Stimulated activated CD4-positive, alpha-beta T cell treated with anti-CD3 and anti-CD28 coated beads, Interleukin-12 subunit alpha, Interleukin-12 subunit beta, amount 100 ng/mL, for 24 hours (primary cell): Measurements from ENCODE around the gene MUC12.
"Not testable (repeated sequence)": the region's sequence is repeated elsewhere in the genome, so short reads cannot be mapped to it uniquely, and the experiment has no call there.

Source experiments
- DNase-seq, 2 experiments: peaks; one replicate each; pipeline ENCODE4 v3.0.0-alpha.2; 2020; ENCODE audit warnings: low read depth in 2 of 2

The MUC12 gene, protein sequence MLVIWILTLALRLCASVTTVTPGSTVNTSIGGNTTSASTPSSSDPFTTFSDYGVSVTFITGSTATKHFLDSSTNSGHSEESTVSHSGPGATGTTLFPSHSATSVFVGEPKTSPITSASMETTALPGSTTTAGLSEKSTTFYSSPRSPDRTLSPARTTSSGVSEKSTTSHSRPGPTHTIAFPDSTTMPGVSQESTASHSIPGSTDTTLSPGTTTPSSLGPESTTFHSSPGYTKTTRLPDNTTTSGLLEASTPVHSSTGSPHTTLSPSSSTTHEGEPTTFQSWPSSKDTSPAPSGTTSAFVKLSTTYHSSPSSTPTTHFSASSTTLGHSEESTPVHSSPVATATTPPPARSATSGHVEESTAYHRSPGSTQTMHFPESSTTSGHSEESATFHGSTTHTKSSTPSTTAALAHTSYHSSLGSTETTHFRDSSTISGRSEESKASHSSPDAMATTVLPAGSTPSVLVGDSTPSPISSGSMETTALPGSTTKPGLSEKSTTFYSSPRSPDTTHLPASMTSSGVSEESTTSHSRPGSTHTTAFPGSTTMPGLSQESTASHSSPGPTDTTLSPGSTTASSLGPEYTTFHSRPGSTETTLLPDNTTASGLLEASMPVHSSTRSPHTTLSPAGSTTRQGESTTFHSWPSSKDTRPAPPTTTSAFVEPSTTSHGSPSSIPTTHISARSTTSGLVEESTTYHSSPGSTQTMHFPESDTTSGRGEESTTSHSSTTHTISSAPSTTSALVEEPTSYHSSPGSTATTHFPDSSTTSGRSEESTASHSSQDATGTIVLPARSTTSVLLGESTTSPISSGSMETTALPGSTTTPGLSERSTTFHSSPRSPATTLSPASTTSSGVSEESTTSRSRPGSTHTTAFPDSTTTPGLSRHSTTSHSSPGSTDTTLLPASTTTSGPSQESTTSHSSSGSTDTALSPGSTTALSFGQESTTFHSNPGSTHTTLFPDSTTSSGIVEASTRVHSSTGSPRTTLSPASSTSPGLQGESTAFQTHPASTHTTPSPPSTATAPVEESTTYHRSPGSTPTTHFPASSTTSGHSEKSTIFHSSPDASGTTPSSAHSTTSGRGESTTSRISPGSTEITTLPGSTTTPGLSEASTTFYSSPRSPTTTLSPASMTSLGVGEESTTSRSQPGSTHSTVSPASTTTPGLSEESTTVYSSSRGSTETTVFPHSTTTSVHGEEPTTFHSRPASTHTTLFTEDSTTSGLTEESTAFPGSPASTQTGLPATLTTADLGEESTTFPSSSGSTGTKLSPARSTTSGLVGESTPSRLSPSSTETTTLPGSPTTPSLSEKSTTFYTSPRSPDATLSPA (N-terminal part only)

DNA sequence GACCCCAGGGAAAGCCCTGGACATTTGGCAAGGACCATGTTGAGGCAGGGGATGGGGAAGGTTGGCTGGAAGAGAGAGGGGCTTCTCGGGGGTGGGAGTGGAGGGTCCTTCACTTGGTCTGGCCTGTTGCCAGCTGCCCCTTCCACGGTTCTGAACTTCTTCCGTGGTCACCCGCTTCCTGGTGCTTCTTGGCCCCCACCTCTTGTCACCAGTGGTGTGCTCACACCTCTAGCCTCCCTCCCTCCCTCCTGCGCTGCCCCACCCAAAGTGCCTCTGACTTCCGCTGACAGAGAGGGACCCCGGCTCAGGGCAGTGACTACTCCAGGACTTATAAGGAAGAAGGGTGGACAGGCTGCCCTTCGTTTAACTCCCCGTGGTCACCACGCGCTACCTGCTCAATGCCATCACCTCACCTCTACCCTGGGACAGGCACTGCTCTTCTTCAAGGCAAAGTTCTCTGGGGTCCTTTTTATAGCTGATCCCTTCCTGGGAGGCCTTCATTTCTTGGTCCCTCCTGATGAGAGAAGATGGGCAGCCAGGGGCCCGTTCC is at the start of gene MUC12:
MUC12 (plus strand) TSS at position 500 of the 550 bp plus-strand sequence. CDS start 58 bp downstream, outside the sequence.
- no peak for DNase-seq

DNA sequence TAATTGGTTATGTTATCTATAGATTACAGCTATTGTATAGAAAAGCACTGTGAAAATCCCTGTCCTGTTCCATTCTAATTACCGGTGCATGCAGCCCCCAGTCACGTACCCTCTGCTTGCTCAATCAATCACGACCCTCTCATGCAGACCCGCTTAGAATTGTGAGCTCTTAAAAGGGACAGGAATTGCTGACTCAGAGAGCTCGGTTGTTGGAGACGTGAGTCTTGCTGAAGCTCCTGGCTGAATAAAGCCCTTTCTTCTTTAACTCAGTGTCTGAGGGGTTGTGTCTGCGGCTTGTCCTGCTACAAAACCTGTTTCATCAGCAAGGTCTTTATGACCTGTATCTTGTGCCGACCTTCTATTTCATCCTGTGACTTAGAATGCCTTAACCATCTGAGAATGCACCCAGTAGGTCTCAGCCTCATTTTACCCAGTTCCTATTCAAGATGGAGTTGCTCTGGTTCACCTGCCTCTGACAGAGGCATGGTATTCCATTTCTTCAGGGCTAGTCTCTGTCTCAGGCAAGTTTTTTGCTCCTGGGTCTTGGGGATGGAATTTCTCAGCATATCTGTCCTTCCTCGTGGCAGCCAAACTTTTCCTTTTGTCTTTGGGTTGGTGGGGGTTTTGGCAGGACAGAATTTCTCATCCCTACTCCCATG is 49.5 kb upstream of the MUC12 start:
- DNase-seq = not testable (repeated sequence)

DNA sequence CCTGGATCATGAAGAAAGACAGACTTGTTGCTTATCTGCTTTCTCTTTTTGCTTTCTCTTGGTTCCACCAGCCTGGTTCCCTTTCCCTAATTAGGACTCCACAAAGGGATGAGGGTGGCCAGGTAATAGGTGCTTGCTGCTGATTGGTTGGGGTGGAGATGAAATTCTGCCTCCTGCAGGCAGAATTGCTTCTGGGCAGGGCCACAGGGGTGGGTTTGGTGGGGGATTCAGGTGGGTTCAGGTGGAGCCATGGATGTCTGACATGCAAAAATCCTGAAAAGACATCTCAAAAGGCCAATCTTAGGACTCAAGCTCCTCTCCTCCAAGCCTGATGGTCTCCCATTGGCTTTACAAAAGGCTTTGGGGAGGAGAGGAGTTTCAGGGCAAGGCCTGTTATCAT is 48.3 kb upstream of the MUC12 start:
- DNase-seq = no peak

DNA sequence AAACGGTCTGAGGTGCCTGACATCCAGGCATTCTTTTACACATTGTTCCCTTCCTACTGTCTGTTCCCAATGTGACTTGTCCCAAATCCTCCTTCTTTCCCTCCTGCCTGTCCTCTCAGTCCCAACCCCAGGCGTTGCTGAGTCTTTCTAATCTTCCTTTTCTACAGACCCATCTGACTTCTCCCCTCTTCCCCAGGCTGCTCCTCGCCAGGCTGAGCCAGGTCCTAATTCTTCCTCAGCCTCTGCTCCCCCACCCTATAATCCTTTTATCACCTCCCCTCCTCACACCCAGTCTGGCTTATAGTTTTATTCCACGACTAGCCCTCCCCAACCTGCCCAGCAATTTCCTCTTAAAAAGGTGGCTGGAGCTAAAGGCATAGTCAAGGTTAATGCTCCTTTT is 45.7 kb upstream of the MUC12 start:
- not testable (repeated sequence) for DNase-seq

DNA sequence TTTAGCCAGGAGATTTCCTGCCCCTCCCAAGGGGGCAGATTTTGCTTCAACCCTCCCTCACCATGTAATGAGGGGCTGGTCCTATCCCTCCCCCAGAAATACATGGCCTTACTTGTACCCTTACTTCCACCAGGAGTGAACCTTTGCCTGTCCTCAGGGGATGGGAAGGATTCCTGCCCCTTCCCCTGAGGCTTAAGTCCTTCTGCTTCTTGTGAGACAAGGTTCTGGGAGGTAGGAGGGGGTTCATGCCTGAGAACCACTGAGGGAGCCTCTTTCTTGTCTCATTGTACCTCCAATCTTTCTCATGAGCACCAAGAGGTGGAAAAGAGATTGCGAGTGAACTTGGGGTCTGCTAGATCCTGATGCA is 39.6 kb upstream of the MUC12 start:
- no peak for DNase-seq

DNA sequence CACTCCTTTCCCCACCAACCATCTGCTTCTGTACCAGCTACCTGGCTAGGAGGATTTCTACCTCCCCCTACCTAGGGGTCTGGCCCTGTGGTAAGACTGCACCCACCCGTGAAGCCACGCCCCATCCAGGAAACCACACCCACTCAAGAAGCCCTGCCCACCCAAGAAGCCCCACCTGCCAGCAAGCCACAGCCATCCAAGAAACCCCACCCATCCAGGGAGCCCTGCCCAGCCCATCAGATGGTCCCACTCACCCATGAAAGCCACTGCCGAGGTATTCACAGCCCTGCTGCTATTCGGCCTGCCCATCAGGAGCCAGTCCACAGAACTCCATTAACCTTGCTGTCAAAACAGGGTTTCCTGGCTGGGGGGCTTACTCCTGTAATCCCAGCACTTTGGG is 35.6 kb upstream of the MUC12 start:
- DNase-seq = no peak

DNA sequence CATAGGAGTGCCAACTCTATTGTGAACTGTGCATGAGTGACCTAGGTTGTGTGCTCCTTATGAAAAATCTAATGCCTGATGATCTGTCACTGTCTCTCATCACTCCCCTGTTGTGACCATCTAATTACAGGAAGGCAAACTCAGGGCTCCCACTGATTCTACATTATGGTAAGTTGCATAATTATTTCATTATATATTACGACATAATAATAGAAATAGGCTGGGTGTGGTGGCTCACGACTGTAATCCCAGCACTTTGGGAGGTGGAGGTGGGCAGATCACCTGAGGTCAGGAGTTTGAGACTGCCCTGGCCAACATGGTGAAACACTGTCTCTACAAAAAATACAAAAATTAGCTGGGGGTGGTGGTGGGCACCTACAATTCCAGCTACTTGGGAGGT is 34.0 kb upstream of the MUC12 start:
- not testable (repeated sequence) for DNase-seq

DNA sequence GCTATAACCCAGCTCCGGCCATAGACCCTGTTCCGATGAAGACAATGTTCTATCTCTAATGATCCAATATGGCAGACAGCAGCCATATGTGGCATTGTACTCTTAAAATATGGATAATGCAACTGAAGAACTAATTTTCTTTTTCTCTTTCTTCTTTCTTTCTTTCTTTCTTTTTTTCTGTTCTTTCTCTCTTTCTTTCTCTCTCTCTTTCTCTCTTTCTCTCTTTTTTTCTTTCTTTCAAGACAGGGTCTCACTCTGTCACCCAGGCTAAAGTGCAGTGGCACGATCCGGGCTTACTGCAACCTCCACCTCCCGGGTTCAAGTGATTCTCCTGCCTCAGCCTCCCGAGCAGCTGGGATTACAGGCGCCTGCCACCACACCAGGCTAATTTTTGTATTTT is 33.2 kb upstream of the MUC12 start:
- DNase-seq = not testable (repeated sequence)

DNA sequence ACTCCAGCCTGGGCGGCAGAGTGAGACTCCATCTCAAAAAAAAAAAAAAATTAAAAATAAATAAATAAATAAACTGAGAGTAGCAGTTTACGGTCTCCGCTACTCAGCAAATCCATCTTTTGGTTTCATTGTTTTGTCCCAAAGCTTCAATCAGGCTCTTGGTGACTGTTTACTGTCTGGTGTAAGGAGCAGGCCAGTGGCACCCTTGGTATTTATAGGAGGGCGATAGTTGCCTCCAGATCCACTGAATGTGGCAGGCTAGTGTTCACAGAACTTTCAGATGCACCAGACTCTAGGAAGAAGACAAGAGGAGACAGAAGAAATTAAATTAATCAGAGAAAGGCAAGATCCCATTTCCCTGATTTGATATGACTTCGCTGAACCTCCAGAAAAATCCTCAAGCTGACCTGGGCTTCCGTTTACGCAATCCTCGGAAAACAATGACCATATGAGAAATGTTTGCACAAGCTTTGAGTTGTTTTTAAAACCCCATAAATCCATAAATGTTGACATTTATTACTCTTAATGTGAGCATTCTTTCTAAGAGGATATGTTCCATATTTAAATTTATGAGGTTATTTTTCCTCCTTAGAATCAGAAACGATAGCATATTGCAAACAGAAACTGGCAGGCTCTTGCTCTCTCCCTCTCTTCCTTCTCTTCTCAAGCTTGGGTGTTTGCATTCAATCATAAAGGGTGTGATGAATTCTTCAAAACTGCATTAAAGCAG is 27.2 kb upstream of the MUC12 start:
- DNase-seq = no peak

DNA sequence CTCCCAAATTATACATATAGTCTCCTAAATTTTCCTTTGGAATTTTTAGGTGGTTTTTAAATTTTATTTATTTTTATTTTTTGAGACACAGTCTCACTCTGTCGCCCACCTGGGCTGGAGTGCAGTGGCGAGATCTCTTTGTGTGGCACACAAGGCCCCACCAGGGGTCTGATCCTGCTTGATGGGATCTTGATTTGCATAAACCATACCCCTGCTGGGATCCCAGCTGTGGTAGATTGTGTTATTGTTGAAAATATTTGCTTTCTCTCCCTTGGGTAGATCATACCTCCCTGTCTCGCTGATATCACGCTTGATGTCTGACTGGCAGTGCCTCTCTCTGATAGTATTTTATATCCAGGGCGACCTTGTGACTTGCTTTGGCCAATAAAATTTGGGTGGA is 25.7 kb upstream of the MUC12 start:
- no peak for DNase-seq

DNA sequence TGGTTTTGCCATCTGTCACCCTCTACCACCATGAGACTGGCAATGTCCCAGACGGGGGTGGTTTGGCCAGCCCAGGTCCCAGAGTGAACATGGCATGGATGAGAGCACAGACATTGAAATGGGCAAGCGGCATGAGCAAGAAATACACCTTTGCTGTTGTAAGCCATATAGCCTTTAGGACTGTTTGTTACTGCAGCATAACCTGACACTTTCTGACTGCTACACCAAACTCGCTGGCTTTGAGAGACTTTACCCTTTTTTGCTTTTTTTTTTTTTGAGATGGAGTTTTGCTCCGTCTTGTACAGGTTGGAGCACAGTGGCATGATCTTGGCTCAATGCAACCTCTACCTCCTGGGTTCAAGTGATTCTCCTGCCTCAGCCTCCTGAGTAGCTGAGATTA is 25.2 kb upstream of the MUC12 start:
- DNase-seq = no peak

DNA sequence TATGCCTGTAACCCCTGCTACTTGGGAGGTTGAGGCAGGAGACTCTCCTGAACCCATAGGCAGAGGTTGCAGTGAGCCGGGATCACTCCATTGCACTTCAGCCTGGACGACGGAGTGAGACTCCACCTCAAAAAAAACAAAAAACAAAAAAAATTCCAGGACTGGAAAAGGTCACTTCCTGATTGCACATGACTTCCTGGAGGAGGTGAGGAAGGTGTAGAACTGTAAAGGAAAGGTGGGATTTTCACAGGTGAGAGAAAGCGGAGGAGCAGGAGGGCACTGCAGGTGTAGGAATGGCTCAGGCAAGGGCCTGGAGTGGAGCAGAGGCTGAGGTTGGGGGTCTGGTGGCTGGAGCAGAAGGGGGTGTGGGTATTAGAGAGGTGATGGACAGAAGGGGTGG is 23.3 kb upstream of the MUC12 start:
- DNase-seq = no peak

DNA sequence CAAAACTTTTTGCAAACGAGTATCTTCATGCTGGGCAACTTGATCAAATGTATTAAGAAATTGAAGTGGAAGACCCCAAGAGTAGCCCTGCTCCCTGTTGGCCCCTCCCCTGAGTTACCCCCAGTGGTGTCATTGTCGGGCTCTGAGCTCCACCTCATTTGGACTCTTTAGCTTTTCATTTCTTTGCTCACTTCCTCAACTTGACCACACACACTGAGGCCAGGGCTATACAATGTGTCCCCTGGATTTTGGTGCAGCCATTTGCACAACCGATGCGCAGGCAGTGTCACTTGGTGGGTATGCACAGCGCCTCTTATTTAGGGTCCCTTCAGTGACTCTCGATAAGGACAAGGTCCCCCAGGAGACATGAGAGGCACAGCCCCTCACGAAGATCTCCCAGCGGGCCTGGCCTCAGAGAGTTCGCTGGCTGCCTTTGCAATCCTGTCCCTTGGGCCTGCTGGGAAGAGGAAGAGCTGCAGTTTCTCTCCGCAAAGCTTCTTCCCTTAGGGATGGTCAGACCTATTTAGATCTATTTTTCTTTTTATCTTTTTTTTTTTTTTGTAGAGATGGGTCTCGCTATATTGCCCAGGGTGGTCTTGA is 22.5 kb upstream of the MUC12 start:
- no peak for DNase-seq

DNA sequence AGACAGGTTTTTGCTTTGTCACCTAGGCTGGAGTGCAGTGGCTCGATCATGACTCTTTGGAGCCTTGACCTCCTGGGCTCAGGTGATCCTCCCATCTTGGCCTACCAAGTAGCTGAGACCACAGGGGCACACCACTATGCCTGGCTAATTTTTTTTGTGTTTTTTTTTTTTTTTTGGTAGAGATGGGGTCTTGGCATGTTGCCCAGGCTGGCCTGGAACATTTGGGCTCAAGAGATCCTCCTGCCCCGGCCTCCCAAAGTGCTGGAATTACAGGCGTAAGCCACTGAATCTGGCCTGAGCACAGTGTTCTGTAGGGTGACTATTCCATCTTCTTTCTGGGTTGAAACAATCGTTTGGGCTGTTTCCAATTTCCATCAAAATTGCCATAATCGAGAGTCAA is 21.6 kb upstream of the MUC12 start:
- DNase-seq = no peak

DNA sequence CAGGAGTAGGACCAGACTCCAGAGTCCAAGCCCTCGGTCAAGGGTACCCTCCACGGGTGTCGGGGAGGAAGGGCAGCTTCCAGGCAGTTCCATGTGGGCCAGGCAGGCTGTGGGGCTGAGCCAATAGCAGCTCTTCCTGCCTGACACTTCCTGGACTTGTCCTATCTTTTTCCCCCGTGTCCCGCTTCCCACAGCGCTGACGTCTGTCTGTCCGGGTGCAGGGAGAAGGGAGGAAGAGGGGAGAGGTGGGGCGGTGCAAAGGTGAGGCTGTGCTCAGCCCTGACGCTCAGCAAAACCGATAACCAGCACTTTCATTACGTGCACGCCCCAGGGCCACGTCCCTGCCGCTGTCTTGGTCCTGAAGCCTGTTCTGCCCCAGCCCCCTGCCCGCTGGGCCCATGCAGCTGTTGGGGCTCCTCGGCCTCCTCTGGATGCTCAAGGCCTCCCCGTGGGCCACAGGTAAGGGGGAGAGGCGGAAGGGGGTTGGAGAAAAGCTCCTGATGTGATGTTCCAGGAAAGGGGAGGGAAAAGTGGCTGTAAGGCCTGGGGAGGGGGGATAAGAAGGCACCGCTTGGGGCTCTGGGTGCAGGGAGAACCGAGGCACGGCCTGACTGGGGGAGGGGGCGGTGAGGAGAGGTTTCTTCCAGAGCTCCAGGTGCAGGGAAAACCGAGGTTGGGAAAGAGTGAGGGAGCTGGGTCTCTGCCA is 20.0 kb upstream of the MUC12 start, which contains the start of gene MUC3A:
MUC3A (plus strand) TSS at position 308 of the 706 bp plus-strand sequence; CDS start at position 399, 91 bp downstream.
- DNase-seq = no peak

DNA sequence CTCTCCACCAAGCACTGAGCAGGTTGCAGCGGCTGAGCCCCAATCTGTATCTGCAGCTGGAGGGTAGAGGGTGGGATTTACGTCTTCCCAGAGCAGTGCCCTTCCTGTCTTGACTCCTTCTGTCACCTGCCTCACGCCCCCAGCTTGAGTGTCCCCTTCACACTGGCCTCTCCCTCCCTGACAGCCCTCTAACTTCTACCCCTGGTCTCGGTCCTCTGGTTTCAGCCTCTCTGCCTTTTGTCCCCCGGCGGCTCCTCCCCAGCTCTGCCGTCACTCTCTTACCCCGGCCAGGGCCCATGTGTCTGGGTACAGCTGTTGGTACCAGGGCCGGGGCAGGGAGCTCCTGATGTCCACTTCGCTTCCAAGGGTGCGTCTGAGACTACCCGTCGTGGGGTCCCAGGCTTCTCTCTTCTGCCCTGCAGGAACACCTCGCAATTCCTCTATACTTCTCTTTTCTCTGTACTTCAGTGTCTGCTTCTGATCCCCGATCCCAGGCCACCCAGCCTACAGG is 19.4 kb upstream of the MUC12 start:
- DNase-seq = no peak

DNA sequence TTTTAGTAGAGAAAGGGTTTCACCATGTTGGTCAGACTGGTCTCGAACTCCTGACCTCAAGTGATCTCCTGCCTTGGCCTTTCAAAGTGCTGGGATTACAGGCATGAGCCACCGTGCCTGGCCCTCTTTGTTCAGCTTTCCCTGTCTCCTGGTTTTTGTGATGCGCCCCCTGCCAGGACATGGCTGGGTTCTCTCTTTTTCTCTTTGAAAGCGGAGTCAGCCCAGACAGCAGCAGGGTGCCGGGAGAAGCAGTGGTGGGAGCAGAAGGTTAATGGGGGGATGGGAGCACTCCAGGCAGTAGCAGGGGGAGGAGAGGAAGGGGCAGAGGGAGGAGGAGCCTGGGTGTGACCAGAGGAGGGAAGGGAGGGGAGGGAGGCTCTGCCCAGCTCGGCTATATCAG is 18.2 kb upstream of the MUC12 start:
- no peak for DNase-seq

DNA sequence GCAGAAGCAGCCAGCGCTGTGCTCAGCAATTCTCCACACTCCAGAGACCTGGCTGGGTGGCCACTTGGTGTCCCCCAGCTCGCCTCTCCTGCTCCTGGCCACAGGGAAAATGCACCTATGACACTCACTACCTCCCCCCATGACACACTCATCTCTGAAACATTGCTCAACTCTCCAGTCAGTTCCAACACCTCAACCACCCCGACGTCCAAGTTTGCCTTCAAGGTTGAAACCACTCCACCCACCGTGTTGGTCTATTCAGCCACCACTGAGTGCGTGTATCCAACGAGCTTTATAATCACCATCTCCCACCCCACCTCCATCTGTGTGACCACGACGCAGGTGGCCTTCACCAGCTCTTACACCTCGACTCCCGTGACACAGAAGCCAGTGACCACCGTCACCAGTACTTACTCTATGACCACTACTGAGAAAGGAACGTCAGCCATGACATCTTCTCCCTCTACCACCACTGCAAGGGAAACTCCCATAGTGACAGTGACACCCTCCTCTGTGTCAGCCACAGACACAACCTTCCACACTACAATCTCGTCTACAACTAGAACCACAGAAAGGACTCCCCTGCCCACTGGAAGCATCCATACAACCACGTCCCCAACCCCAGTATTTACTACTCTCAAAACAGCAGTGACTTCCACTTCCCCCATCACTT is 17.3 kb upstream of the MUC12 start:
- no peak for DNase-seq

DNA sequence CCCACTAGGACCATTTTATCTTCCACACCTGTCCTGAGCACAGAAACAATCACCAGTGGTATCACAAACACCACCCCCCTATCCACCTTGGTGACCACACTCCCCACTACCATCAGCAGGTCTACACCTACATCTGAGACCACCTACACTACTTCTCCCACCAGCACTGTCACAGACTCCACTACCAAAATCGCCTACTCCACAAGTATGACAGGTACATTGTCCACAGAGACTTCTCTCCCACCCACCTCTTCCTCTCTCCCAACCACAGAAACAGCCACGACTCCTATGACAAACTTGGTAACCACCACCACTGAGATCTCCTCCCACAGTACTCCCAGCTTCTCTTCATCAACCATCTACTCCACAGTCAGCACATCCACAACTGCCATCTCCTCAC is 16.7 kb upstream of the MUC12 start:
- DNase-seq = no peak
